Fibroblast of pulmonary artery (primary cell): ENCODE data around the gene MYOZ1.

ENCODE experiments used
- DNase-seq: peaks from one replicate; pipeline ENCODE4 v3.0.0-alpha.2; 2010; ENCODE audit warnings: low read depth
- H3K4me3 ChIP-seq: replicated peaks from 2 replicates; pipeline ENCODE4 v1.5.1; 2011; ENCODE audit warnings: low read depth, mild to moderate bottlenecking, control low read depth, low read length, moderate library complexity
- CTCF ChIP-seq: IDR thresholded peaks from 2 replicates; pipeline ENCODE4 v1.5.1; 2011; ENCODE audit warnings: mild to moderate bottlenecking, control low read depth, low read length, inconsistent platforms; ENCODE audit errors: missing control alignments

MYOZ1 gene

GRCh38 chr10:73589563-73590126 lies 51.6 kb downstream of the MYOZ1 start:
- H3K4me3 ChIP-seq: no peak overlapping the region
- peak; percentile 57 for DNase-seq
- no peak for TF ChIP-seq CTCF

GRCh38 chr10:73588656-73589055 lies 52.6 kb downstream of the MYOZ1 start:
- no peak for TF ChIP-seq CTCF
- peak; percentile 66 for DNase-seq

GRCh38 chr10:73586583-73586984 lies 54.7 kb downstream of the MYOZ1 start:
- TF ChIP-seq CTCF: no peak
- peak; percentile 83 for DNase-seq
- H3K4me3 ChIP-seq: no peak overlapping the region

More at GRCh38 chr10:73588656-73589055, 52.6 kb downstream of the MYOZ1 start:
- H3K4me3 ChIP-seq: no peak overlapping the region

- no peak overlapping the region for H3K4me3 ChIP-seq
- TF ChIP-seq CTCF: no peak
These were observed 55.9 kb downstream of the MYOZ1 start for GRCh38 chr10:73585327-73585726.

GRCh38 chr10:73584737-73585136 lies 56.5 kb downstream of the MYOZ1 start:
- TF ChIP-seq CTCF: no peak
- H3K4me3 ChIP-seq: no peak overlapping the region
- no peak for DNase-seq

More at GRCh38 chr10:73585327-73585726, 55.9 kb downstream of the MYOZ1 start:
- no peak for DNase-seq

- DNase-seq: no peak
- no peak overlapping the region for H3K4me3 ChIP-seq
- no peak for TF ChIP-seq CTCF
These were observed 59.4 kb downstream of the MYOZ1 start for GRCh38 chr10:73581918-73582317.
